ENCODE measurements around the gene CDH13.

- no peak for TF ChIP-seq GATA3 (IDR thresholded peaks at IDR 0.05; ENCODE audit: low read depth, low read length)
- no peak for TF ChIP-seq GATA2 (IDR thresholded peaks at IDR 0.05; ENCODE audit: low read depth, low read length)
Measured at GRCh38 chr16:83113317-83113716, 486.5 kb downstream of the CDH13 start.

All from SH-SY5Y (cell line).